Trophoblast cell (in vitro differentiated cells and primary cell): ENCODE results near the gene CHI3L1.

Source experiments
- DNase-seq, 2 donors: peaks; one replicate each; pipeline ENCODE4 v3.0.0-alpha.2; 2016
- H2AFZ ChIP-seq: 2 replicates; pipeline ENCODE4 v1.6.1; 2013; ENCODE audit warnings: low read length, moderate library complexity, mild to moderate bottlenecking; ENCODE audit not compliant: insufficient read depth, poor library complexity
- H2AK5ac ChIP-seq: 2 replicates; pipeline ENCODE4 v1.6.1; 2013; ENCODE audit warnings: mild to moderate bottlenecking, low read length
- H2BK120ac ChIP-seq: 2 replicates; pipeline ENCODE4 v1.6.1; 2013; ENCODE audit warnings: low read length, mild to moderate bottlenecking, moderate library complexity; ENCODE audit not compliant: insufficient read depth, poor library complexity
- H2BK12ac ChIP-seq: 2 replicates; pipeline ENCODE4 v1.6.1; 2013; ENCODE audit warnings: mild to moderate bottlenecking, low read length, moderate library complexity
- H2BK5ac ChIP-seq: 2 replicates; pipeline ENCODE4 v1.6.1; 2013; ENCODE audit warnings: low read length, low read depth, moderate library complexity, mild to moderate bottlenecking; ENCODE audit not compliant: poor library complexity
- H3K14ac ChIP-seq: 2 replicates; pipeline ENCODE4 v1.6.1; 2013; ENCODE audit warnings: mild to moderate bottlenecking, low read length
- H3K18ac ChIP-seq: 2 replicates; pipeline ENCODE4 v1.6.1; 2013; ENCODE audit warnings: mild to moderate bottlenecking, low read length
- H3K23ac ChIP-seq: 2 replicates; pipeline ENCODE4 v1.6.1; 2013; ENCODE audit warnings: low read length
- H3K27ac ChIP-seq: 2 replicates; pipeline ENCODE4 v1.5.1; 2013; ENCODE audit warnings: low read depth, mild to moderate bottlenecking, inconsistent platforms, low read length, moderate library complexity
- H3K27me3 ChIP-seq: 2 replicates; pipeline ENCODE4 v1.6.1; 2013; ENCODE audit warnings: inconsistent platforms, mild to moderate bottlenecking, low read length, moderate library complexity; ENCODE audit not compliant: insufficient read depth
- H3K36me3 ChIP-seq, 2 experiments: 1 replicate in 1 of 2; 2 replicates in 1 of 2; pipeline ENCODE4 v1.6.1; 2013; ENCODE audit warnings: low read length in 2 of 2, mild to moderate bottlenecking in 2 of 2, moderate library complexity in 1 of 2; ENCODE audit not compliant: insufficient read depth in 2 of 2, control insufficient read depth in 1 of 2
- H3K4ac ChIP-seq: 2 replicates; pipeline ENCODE4 v1.6.1; 2013; ENCODE audit warnings: low read depth, mild to moderate bottlenecking, low read length, moderate library complexity
- H3K4me1 ChIP-seq, 2 experiments: 1 replicate in 1 of 2; 2 replicates in 1 of 2; pipeline ENCODE4 v1.6.1; 2013; ENCODE audit warnings: low read length in 2 of 2, mild to moderate bottlenecking in 2 of 2, moderate library complexity in 1 of 2; ENCODE audit not compliant: insufficient read depth in 2 of 2, control insufficient read depth in 1 of 2
- H3K4me2 ChIP-seq: 2 replicates; pipeline ENCODE4 v1.6.1; 2013; ENCODE audit warnings: inconsistent platforms, mild to moderate bottlenecking, low read length, moderate library complexity
- H3K4me3 ChIP-seq: 2 replicates; pipeline ENCODE4 v1.5.1; 2013; ENCODE audit warnings: mild to moderate bottlenecking, low read depth, low read length, inconsistent platforms
- H3K79me1 ChIP-seq: one replicate; pipeline ENCODE4 v1.6.1; 2013; ENCODE audit warnings: low read length
- H3K79me2 ChIP-seq: 2 replicates; pipeline ENCODE4 v1.6.1; 2013; ENCODE audit warnings: low read length, mild to moderate bottlenecking; ENCODE audit not compliant: control insufficient read depth, insufficient read depth, poor library complexity
- H3K9ac ChIP-seq: 2 replicates; pipeline ENCODE4 v1.6.1; 2013; ENCODE audit warnings: mild to moderate bottlenecking, low read length
- H3K9me3 ChIP-seq: 2 replicates; pipeline ENCODE4 v1.6.1; 2013; ENCODE audit warnings: low read depth, mild to moderate bottlenecking, control low read depth, inconsistent platforms, low read length; ENCODE audit not compliant: insufficient read depth
- H4K12ac ChIP-seq: 2 replicates; pipeline ENCODE4 v1.6.1; 2013; ENCODE audit warnings: low read depth, mild to moderate bottlenecking, low read length, moderate library complexity
- H4K8ac ChIP-seq: 2 replicates; pipeline ENCODE4 v1.6.1; 2013; ENCODE audit warnings: low read depth, mild to moderate bottlenecking, low read length, moderate library complexity
- H4K91ac ChIP-seq: one replicate; pipeline ENCODE4 v1.6.1; 2013; ENCODE audit warnings: low read depth, mild to moderate bottlenecking, low read length, moderate library complexity
- WGBS: extraction: QIAGEN DNeasy Blood & Tissue Kit; methylation state at CpG from one replicate; pipeline ENCODE4 v1.1.7; 2013; ENCODE audit warnings: missing lambda C conversion rate; ENCODE audit not compliant: insufficient read length, insufficient coverage; ENCODE audit errors: extremely low coverage; 5-methylcytosine and 5-hydroxymethylcytosine counted together

The CHI3L1 gene

GRCh38 chr1:203227371-203228083 lies 41.0 kb upstream of the CHI3L1 start:
- Histone ChIP-seq H2BK12ac (no peak overlapping the region), H2BK5ac (no peak overlapping the region), H3K36me3 (no peaks in the 10 kb centered on the region), H4K8ac (no peak overlapping the region), H3K23ac (no peak overlapping the region), H4K12ac (no peak overlapping the region), H3K4me2 (no peak overlapping the region), H3K79me1 (no peaks in the 10 kb centered on the region), H3K4me3 (no peak overlapping the region), H3K9ac (no peak overlapping the region), H2BK120ac (no peak overlapping the region), H3K4ac (no peak overlapping the region), H2AK5ac (no peak overlapping the region), H3K18ac (no peak overlapping the region), H3K9me3 (peaks cover 7% of the 10 kb centered on the region), H4K91ac (no peak overlapping the region), H3K27ac (no peak overlapping the region), H3K27me3 (no peaks in the 10 kb centered on the region), H3K4me1 (peaks cover 0 to 2% of the 10 kb centered on the region in 2 experiments), H2AFZ (no peak overlapping the region), H3K14ac (no peak overlapping the region), H3K79me2 (no peaks in the 10 kb centered on the region)
- no peak for DNase-seq
- no CpG with 5 or more reads among the region's 9 CpGs for WGBS

- Histone ChIP-seq H4K12ac (no peak overlapping the region), H3K18ac (no peak overlapping the region), H4K91ac (no peak overlapping the region), H3K14ac (no peak overlapping the region), H3K9me3 (peaks cover 4% of the 10 kb centered on the region), H3K79me1 (no peaks in the 10 kb centered on the region), H3K4me1 (peaks cover 0 to 2% of the 10 kb centered on the region in 2 experiments), H4K8ac (no peak overlapping the region), H3K79me2 (no peaks in the 10 kb centered on the region), H3K36me3 (no peaks in the 10 kb centered on the region), H3K9ac (no peak overlapping the region), H3K27ac (no peak overlapping the region), H2BK5ac (no peak overlapping the region), H3K4me2 (no peak overlapping the region), H3K23ac (no peak overlapping the region), H2AFZ (no peak overlapping the region), H3K4me3 (no peak overlapping the region), H2BK120ac (no peak overlapping the region), H2BK12ac (no peak overlapping the region), H2AK5ac (no peak overlapping the region), H3K27me3 (no peaks in the 10 kb centered on the region), H3K4ac (no peak overlapping the region)
- no peak for DNase-seq
- WGBS = no CpG with 5 or more reads among the region's 4 CpGs
Observed at GRCh38 chr1:203225071-203225470, 38.6 kb upstream of the CHI3L1 start.

GRCh38 chr1:203223012-203223775 lies 36.7 kb upstream of the CHI3L1 start:
- Histone ChIP-seq H3K4me3 (no peak overlapping the region), H3K9me3 (peaks cover 4% of the 10 kb centered on the region), H3K4me1 (no peaks in the 10 kb centered on the region), H3K23ac (no peak overlapping the region), H4K12ac (no peak overlapping the region), H4K91ac (no peak overlapping the region), H2AK5ac (no peak overlapping the region), H2BK120ac (no peak overlapping the region), H3K14ac (no peak overlapping the region), H3K4ac (no peak overlapping the region), H3K79me1 (no peaks in the 10 kb centered on the region), H2AFZ (no peak overlapping the region), H2BK12ac (no peak overlapping the region), H2BK5ac (no peak overlapping the region), H3K36me3 (no peaks in the 10 kb centered on the region), H3K18ac (no peak overlapping the region), H3K27ac (no peak overlapping the region), H3K79me2 (no peaks in the 10 kb centered on the region), H3K9ac (no peak overlapping the region), H4K8ac (no peak overlapping the region), H3K27me3 (no peaks in the 10 kb centered on the region), H3K4me2 (no peak overlapping the region)
- no peak for DNase-seq
- no CpG with 5 or more reads among the region's 18 CpGs for WGBS

GRCh38 chr1:203219934-203220333 lies 33.4 kb upstream of the CHI3L1 start:
- no peak overlapping the region for H2BK12ac ChIP-seq
- H3K36me3 ChIP-seq = no peaks in the 10 kb centered on the region
- H3K27me3 ChIP-seq = no peaks in the 10 kb centered on the region
- peaks cover 2% of the 10 kb centered on the region for H3K9me3 ChIP-seq
- H2BK5ac ChIP-seq = no peak overlapping the region
- no peaks in the 10 kb centered on the region for H3K4me1 ChIP-seq
- H3K4ac ChIP-seq = no peak overlapping the region
- H3K4me2 ChIP-seq = no peak overlapping the region
- no peak overlapping the region for H2BK120ac ChIP-seq
- no peak overlapping the region for H3K23ac ChIP-seq
- H4K91ac ChIP-seq = no peak overlapping the region
- H3K9ac ChIP-seq = no peak overlapping the region
- H3K79me2 ChIP-seq = no peaks in the 10 kb centered on the region
- H2AFZ ChIP-seq = no peak overlapping the region
- no peak for DNase-seq
- H4K8ac ChIP-seq = no peak overlapping the region
- H3K79me1 ChIP-seq = no peaks in the 10 kb centered on the region
- H3K27ac ChIP-seq = no peak overlapping the region
- H3K18ac ChIP-seq = no peak overlapping the region
- H4K12ac ChIP-seq = no peak overlapping the region
- H3K4me3 ChIP-seq = no peak overlapping the region
- no peak overlapping the region for H2AK5ac ChIP-seq
- no peak overlapping the region for H3K14ac ChIP-seq
- no CpG with 5 or more reads among the region's 8 CpGs for WGBS
